Activated CD8-positive, alpha-beta memory T cell treated with anti-CD3 and anti-CD28 coated beads, Interleukin-2, amount 50 U/mL, for 24 hours (primary cell): ENCODE results near the gene OR4X1.
"Not testable (repeated sequence)": the region's sequence is repeated elsewhere in the genome, so short reads cannot be mapped to it uniquely, and the experiment has no call there.

ENCODE experiments used
- DNase-seq: peaks from one replicate; pipeline ENCODE4 v3.0.0-alpha.2; 2020; ENCODE audit errors: extremely low read depth

OR4X1 gene

GRCh38 chr11:48263423-48263911 lies at the start of gene OR4X1:
Gene OR4X1 (plus strand): TSS chr11:48263861. CDS start chr11:48263861, 0 bp downstream.
- DNase-seq, result no peak

- no peak for DNase-seq
Observed at GRCh38 chr11:48216510-48216909, 47.2 kb upstream of the OR4X1 start, which contains the start of gene OR4B1. Gene OR4B1 (plus strand): TSS chr11:48216810. CDS start chr11:48216810, 0 bp downstream.

GRCh38 chr11:48228761-48229160 lies 34.9 kb upstream of the OR4X1 start:
- DNase-seq, result no peak

GRCh38 chr11:48230057-48230456 lies 33.6 kb upstream of the OR4X1 start:
- not testable (repeated sequence) for DNase-seq

GRCh38 chr11:48237727-48238126 lies 25.9 kb upstream of the OR4X1 start:
- no peak for DNase-seq

- no peak for DNase-seq
Observed at GRCh38 chr11:48242501-48242900, 21.2 kb upstream of the OR4X1 start.

- DNase-seq, result no peak
Observed at GRCh38 chr11:48244804-48245203, 18.9 kb upstream of the OR4X1 start, which contains the start of gene OR4X2. Gene OR4X2 (plus strand): TSS chr11:48245104. CDS start chr11:48245104, 0 bp downstream.

- no peak for DNase-seq
Observed at GRCh38 chr11:48248902-48249301, 14.8 kb upstream of the OR4X1 start.

- no peak for DNase-seq
Observed at GRCh38 chr11:48261600-48261999, 2.1 kb upstream of the OR4X1 start.

- no peak for DNase-seq
Observed at GRCh38 chr11:48270621-48271020, 7.0 kb downstream of the OR4X1 start.

- DNase-seq, result no peak
Observed at GRCh38 chr11:48272606-48273005, 8.9 kb downstream of the OR4X1 start.

GRCh38 chr11:48305923-48306322 lies 42.3 kb downstream of the OR4X1 start, which contains the start of gene OR4S1:
Gene OR4S1 (plus strand): TSS chr11:48306223. CDS start chr11:48306223, 0 bp downstream.
- DNase-seq, result no peak

- peak; percentile 53 for DNase-seq
Observed at GRCh38 chr11:48307760-48308386, 44.2 kb downstream of the OR4X1 start.

GRCh38 chr11:48313590-48313989 lies 49.9 kb downstream of the OR4X1 start:
- not testable (repeated sequence) for DNase-seq
